ENCODE measurements around the gene DENND2A.
"Not testable (repeated sequence)": the region's sequence is repeated elsewhere in the genome, so short reads cannot be mapped to it uniquely, and the experiment has no call there.

DENND2A gene

DNA sequence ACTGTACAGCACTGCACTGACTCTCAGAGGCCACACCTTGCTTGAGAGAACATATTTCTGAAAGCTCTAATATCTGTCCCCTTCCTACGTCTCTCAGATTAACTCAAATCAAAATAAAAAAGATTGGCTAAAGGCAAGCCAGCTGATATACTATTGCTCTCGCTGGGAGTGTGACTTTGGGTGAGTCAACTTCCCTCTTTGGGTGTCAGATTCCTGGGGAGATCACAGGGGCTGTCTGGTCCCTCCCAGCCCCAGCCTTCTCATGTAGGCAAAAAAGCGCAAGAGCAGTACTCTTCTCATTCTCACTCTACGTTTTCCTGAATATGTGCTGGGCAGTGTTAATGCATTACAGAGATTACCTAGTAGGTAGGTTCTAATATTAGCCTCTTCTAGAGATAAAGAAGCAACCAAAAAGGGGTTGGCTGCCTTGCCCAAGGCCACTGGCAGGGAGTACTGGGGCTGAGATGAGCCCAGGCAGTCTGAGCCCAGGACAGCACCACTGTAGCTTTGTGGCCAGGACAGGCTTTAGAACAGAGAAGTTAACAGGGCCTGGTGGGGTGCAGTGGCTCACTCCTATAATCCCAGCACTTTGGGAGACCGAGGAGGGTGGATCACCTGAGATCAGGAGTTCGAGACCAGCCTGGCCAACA, 9.1 kb upstream of the DENND2A start:
- Histone ChIP-seq H3K36me3 (ENCODE audit: control insufficient read depth in 4 of 4, insufficient read depth in 4 of 4, low read length in 3 of 4) (no peaks in the 10 kb centered on the region), H3K27me3 (replicated peaks in 2 of 5; ENCODE audit: control insufficient read depth in 4 of 5, insufficient read depth in 5 of 5, low read length in 4 of 5) (peaks cover 0 to 6% (median 1%) of the 10 kb centered on the region in 5 experiments), H3K4me1 (ENCODE audit: control extremely low read depth in 1 of 4, control insufficient read depth in 4 of 4, insufficient read depth in 4 of 4, low read length in 3 of 4) (peaks cover 0 to 5% (median 0%) of the 10 kb centered on the region in 4 experiments), H3K4me3 (ENCODE audit: control insufficient read depth in 1 of 7, extremely low read depth in 1 of 7, insufficient read depth in 4 of 7, low read depth in 2 of 7, low read length in 6 of 7) (no peak overlapping the region), H3K9me3 (ENCODE audit: control extremely low read depth in 1 of 5, control insufficient read depth in 4 of 5, insufficient read depth in 2 of 5, low read depth in 1 of 5, low read length in 4 of 5) (no peaks in the 10 kb centered on the region), H3K27ac (ENCODE audit: insufficient read depth in 1 of 2, low read depth in 1 of 2, low read length in 2 of 2, poor library complexity in 1 of 2, severe bottlenecking in 2 of 2) (no peak overlapping the region)
- CTCF ChIA-PET: interaction anchor here (1.1 kb wide), 1 partner anchor 9 kb away, joined by 3 read pairs; the partner anchor contains the start of gene DENND2A
- no peak for DNase-seq
- POLR2A ChIA-PET: interaction anchor here (0.7 kb wide), 1 partner anchor 92 kb away, joined by 4 read pairs; no protein-coding TSS in a partner anchor
- 36% methylated on average over 1 of the region's 6 CpGs for WGBS (ENCODE audit: insufficient coverage)

DNA sequence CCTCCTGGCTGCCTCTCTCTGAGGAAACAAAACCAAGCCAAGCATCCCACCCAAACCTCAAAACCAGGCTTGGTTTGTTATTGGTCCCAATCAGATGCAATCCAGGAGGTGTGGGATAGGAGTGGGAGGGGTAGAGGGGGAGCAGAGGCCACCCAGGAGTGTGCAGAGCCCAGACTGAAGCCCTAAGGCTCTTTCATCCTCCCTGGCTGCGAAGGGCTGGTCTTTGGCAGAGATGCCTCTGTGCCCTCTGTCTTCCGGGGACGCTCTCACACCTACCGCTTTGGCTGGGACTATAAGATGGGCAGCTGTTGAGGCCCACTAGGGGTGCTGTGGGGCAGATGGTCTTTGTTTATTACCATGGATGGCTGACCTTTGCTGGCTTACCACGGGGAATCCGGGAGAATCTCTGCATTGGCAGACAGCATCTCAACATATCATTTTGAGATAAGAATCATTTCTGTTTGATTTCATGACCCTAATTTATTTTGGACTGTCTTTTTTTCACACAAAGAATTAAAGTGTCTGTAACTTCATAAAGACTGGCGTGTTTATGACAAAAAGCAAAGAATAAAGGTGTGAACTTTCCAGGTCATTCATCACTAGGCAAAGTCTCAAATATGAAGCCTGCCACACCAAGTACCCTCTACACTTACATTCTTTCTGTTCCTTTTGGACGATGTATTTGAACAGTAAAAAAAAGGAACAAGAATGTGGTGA, 6.5 kb upstream of the DENND2A start:
- Histone ChIP-seq H3K27ac (ENCODE audit: insufficient read depth in 1 of 2, low read depth in 1 of 2, low read length in 2 of 2, poor library complexity in 1 of 2, severe bottlenecking in 2 of 2) (no peak overlapping the region), H3K4me1 (ENCODE audit: control extremely low read depth in 1 of 4, control insufficient read depth in 4 of 4, insufficient read depth in 4 of 4, low read length in 3 of 4) (no peaks in the 10 kb centered on the region), H3K9me3 (ENCODE audit: control extremely low read depth in 1 of 5, control insufficient read depth in 4 of 5, insufficient read depth in 2 of 5, low read depth in 1 of 5, low read length in 4 of 5) (no peaks in the 10 kb centered on the region), H3K36me3 (ENCODE audit: control insufficient read depth in 4 of 4, insufficient read depth in 4 of 4, low read length in 3 of 4) (no peaks in the 10 kb centered on the region), H3K27me3 (replicated peaks in 2 of 5; ENCODE audit: control insufficient read depth in 4 of 5, insufficient read depth in 5 of 5, low read length in 4 of 5) (peaks cover 0 to 20% (median 11%) of the 10 kb centered on the region in 5 experiments), H3K4me3 (ENCODE audit: control insufficient read depth in 1 of 7, extremely low read depth in 1 of 7, insufficient read depth in 4 of 7, low read depth in 2 of 7, low read length in 6 of 7) (no peak overlapping the region)
- ChIA-PET POLR2A (interaction anchor here (0.6 kb wide), 1 partner anchor 320 kb away, joined by 3 read pairs; no protein-coding TSS in a partner anchor), CTCF (interaction anchor here (1.0 to 2.7 kb wide), 2 partner anchors 22 to 170 kb away, joined by 5 to 9 read pairs; no protein-coding TSS in a partner anchor)
- peak; percentile 36 to 61 (median 60) for DNase-seq
- WGBS (ENCODE audit: insufficient coverage): 9% methylated on average over 6 of the region's 8 CpGs

DNA sequence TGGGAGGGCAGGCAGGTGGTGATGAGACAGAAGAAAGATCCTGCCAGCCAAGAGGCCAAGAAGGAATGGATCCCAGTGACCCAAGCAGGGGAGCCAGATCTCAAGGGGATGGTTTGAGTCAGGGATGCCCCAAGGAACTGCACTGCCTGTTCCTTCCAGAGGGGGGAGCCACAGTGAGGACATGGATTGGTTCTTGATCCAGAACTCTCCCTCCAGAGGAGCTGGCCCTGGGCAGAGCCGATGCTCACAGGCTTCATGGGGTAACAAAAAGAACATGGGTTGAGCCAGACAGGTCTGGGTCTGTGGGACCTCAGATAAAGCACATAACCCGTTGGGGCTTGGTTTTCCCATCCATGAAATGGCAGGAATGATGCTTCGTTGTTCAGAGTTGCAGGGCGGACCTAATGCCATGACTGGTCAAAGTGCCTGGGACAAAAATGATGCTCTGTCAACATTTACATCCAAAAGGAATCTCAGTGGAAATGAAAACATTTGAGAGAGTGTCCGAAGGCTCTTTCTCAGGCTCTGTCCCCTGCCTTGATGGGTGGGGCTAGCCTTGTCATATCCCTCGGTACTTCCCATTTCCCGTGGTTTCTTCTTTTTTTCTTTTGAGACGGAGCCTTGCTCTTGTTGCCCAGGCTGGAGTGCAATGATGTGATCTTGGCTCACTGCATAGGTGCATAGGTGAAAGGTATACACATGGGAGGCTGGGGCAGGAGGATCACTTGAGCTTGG, 4.7 kb upstream of the DENND2A start:
- peaks cover 0 to 37% (median 21%) of the 10 kb centered on the region in 5 experiments for H3K27me3 ChIP-seq (replicated peaks in 2 of 5; ENCODE audit: control insufficient read depth in 4 of 5, insufficient read depth in 5 of 5, low read length in 4 of 5)
- H3K4me1 ChIP-seq (ENCODE audit: control extremely low read depth in 1 of 4, control insufficient read depth in 4 of 4, insufficient read depth in 4 of 4, low read length in 3 of 4): peaks cover 0 to 8% (median 6%) of the 10 kb centered on the region in 4 experiments
- 66% methylated on average over 7 of the region's 8 CpGs for WGBS (ENCODE audit: insufficient coverage)
- no peaks in the 10 kb centered on the region for H3K9me3 ChIP-seq (ENCODE audit: control extremely low read depth in 1 of 5, control insufficient read depth in 4 of 5, insufficient read depth in 2 of 5, low read depth in 1 of 5, low read length in 4 of 5)
- H3K4me3 ChIP-seq (ENCODE audit: control insufficient read depth in 1 of 7, extremely low read depth in 1 of 7, insufficient read depth in 4 of 7, low read depth in 2 of 7, low read length in 6 of 7): no peak overlapping the region
- POLR2A ChIA-PET: interaction anchor here (0.6 kb wide), 1 partner anchor 405 kb away, joined by 3 read pairs; no protein-coding TSS in a partner anchor
- H3K36me3 ChIP-seq (ENCODE audit: control insufficient read depth in 4 of 4, insufficient read depth in 4 of 4, low read length in 3 of 4): no peaks in the 10 kb centered on the region
- no peak for DNase-seq
- H3K27ac ChIP-seq (ENCODE audit: insufficient read depth in 1 of 2, low read depth in 1 of 2, low read length in 2 of 2, poor library complexity in 1 of 2, severe bottlenecking in 2 of 2): no peak overlapping the region
- CTCF ChIA-PET: interaction anchor here (1.9 to 2.7 kb wide), 3 partner anchors 8 to 168 kb away, joined by 6 to 9 read pairs (median 7); no protein-coding TSS in a partner anchor

DNA sequence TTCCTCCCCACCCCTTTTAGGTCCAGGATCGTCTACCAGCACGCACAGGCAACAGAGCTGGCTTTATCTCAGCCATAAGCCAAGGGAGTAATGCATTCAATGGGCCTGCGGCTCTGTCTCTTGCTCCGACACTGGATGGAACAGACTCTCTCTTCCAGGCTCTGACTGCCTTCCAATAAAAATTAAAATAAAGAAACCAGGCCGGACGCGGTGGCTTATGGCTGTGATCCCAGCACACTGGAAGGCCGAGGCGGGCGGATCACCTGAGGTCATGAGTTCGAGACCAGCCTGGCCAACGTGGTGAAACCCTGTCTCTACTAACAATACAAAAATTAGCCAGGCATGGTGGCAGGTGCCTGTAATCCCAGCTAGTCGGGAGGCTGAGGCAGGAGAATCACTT, 4.1 kb upstream of the DENND2A start:
- peaks cover 0 to 14% (median 11%) of the 10 kb centered on the region in 4 experiments for H3K4me1 ChIP-seq (ENCODE audit: control extremely low read depth in 1 of 4, control insufficient read depth in 4 of 4, insufficient read depth in 4 of 4, low read length in 3 of 4)
- 100% methylated on average over 10 of the region's 13 CpGs for WGBS (ENCODE audit: insufficient coverage)
- CTCF ChIA-PET: interaction anchor here (1.9 to 2.7 kb wide), 3 partner anchors 9 to 168 kb away, joined by 6 to 9 read pairs (median 7); no protein-coding TSS in a partner anchor
- DNase-seq; H3K9me3 ChIP-seq (ENCODE audit: control extremely low read depth in 1 of 5, control insufficient read depth in 4 of 5, insufficient read depth in 2 of 5, low read depth in 1 of 5, low read length in 4 of 5); H3K27ac ChIP-seq (ENCODE audit: insufficient read depth in 1 of 2, low read depth in 1 of 2, low read length in 2 of 2, poor library complexity in 1 of 2, severe bottlenecking in 2 of 2); H3K36me3 ChIP-seq (ENCODE audit: control insufficient read depth in 4 of 4, insufficient read depth in 4 of 4, low read length in 3 of 4); POLR2A ChIA-PET; H3K4me3 ChIP-seq (ENCODE audit: control insufficient read depth in 1 of 7, extremely low read depth in 1 of 7, insufficient read depth in 4 of 7, low read depth in 2 of 7, low read length in 6 of 7): not testable (repeated sequence)
- peaks cover 0 to 42% (median 25%) of the 10 kb centered on the region in 5 experiments for H3K27me3 ChIP-seq (replicated peaks in 2 of 5; ENCODE audit: control insufficient read depth in 4 of 5, insufficient read depth in 5 of 5, low read length in 4 of 5)

DNA sequence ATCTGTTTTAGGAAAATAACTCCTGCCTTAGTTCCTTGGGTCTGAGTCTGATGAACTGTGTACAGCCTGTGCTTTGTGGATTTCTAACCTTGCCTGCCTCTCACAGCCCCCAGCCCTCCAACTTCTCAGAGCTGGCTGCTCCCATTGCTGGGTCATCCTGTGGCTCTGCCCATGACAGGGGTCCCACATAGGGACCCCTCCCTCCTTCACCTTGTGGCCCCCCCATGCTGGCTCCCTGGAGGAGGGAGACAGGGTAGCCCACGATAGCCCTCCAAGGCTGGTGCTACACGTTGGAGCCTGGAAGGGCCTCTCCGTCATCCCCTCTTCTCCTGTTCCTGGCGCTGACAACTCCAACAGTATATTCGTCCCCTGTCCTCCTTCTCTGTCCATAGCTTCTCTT, 2.8 kb upstream of the DENND2A start:
- POLR2A ChIA-PET: no interaction called here
- Histone ChIP-seq H3K27ac (ENCODE audit: insufficient read depth in 1 of 2, low read depth in 1 of 2, low read length in 2 of 2, poor library complexity in 1 of 2, severe bottlenecking in 2 of 2) (no peak overlapping the region), H3K36me3 (ENCODE audit: control insufficient read depth in 4 of 4, insufficient read depth in 4 of 4, low read length in 3 of 4) (no peaks in the 10 kb centered on the region), H3K9me3 (ENCODE audit: control extremely low read depth in 1 of 5, control insufficient read depth in 4 of 5, insufficient read depth in 2 of 5, low read depth in 1 of 5, low read length in 4 of 5) (no peaks in the 10 kb centered on the region), H3K4me3 (ENCODE audit: control insufficient read depth in 1 of 7, extremely low read depth in 1 of 7, insufficient read depth in 4 of 7, low read depth in 2 of 7, low read length in 6 of 7) (no peak overlapping the region), H3K27me3 (replicated peaks in 2 of 5; ENCODE audit: control insufficient read depth in 4 of 5, insufficient read depth in 5 of 5, low read length in 4 of 5) (peaks cover 0 to 56% (median 30%) of the 10 kb centered on the region in 5 experiments), H3K4me1 (ENCODE audit: control extremely low read depth in 1 of 4, control insufficient read depth in 4 of 4, insufficient read depth in 4 of 4, low read length in 3 of 4) (peaks cover 0 to 20% (median 15%) of the 10 kb centered on the region in 4 experiments)
- CTCF ChIA-PET: no interaction called here
- DNase-seq: no peak
- WGBS (ENCODE audit: insufficient coverage): 80% methylated on average over 3 of the region's 5 CpGs

DNA sequence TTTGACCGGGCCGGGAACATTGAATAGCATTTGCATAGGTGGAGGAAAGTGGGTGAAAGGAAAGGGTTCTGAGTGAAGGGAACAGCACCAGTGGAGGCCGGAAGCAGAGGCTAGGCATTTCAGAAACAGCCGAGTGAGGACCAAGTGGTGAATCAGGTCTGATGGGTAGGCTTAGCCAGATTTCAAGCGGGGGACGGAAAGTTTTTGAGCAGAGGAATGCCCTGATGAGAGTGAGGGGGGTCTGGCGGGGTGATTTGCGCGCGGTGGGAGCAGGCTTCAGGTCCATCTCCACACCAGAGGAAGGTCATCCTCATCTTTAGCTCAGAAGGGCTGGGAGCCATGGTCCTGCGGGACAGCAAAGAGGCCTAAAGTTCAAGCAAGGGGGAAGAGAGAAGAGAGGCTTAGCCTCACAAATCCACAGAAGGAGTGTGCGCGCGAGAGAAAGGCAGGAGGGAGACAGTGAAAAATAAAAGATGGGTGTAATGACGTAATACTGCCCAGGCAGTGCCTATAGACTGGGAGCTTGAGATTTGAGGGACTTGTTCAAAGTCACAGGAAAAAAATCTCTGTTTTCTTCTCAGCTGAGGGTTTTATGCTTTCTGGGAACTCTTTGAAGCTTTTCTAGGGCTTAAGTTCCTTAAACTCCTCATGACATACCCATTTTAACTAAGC, 1.0 kb upstream of the DENND2A start:
- 48% methylated on average over 12 of the region's 15 CpGs for WGBS (ENCODE audit: insufficient coverage)
- H3K27ac ChIP-seq (ENCODE audit: insufficient read depth in 1 of 2, low read depth in 1 of 2, low read length in 2 of 2, poor library complexity in 1 of 2, severe bottlenecking in 2 of 2): no peak overlapping the region
- peak in 1 of 3 donors; percentile 19 for DNase-seq
- no peaks in the 10 kb centered on the region for H3K9me3 ChIP-seq (ENCODE audit: control extremely low read depth in 1 of 5, control insufficient read depth in 4 of 5, insufficient read depth in 2 of 5, low read depth in 1 of 5, low read length in 4 of 5)
- H3K4me1 ChIP-seq (ENCODE audit: control extremely low read depth in 1 of 4, control insufficient read depth in 4 of 4, insufficient read depth in 4 of 4, low read length in 3 of 4): peaks cover 0 to 20% (median 15%) of the 10 kb centered on the region in 4 experiments
- H3K4me3 ChIP-seq (ENCODE audit: control insufficient read depth in 1 of 7, extremely low read depth in 1 of 7, insufficient read depth in 4 of 7, low read depth in 2 of 7, low read length in 6 of 7): peak overlapping the region in 1 of 7 experiments; percentile 68
- peaks cover 0 to 71% (median 41%) of the 10 kb centered on the region in 5 experiments for H3K27me3 ChIP-seq (replicated peaks in 2 of 5; ENCODE audit: control insufficient read depth in 4 of 5, insufficient read depth in 5 of 5, low read length in 4 of 5)
- POLR2A ChIA-PET: no interaction called here
- H3K36me3 ChIP-seq (ENCODE audit: control insufficient read depth in 4 of 4, insufficient read depth in 4 of 4, low read length in 3 of 4): no peaks in the 10 kb centered on the region
- CTCF ChIA-PET: interaction anchor here (0.8 to 1.4 kb wide), 4 partner anchors 8 to 372 kb away, joined by 3 to 4 read pairs (median 3); partner anchors contain the start of gene ADCK2

Data from common myeloid progenitor, CD34-positive (primary cell).